ENCODE data around the gene ZNF845.

DNA sequence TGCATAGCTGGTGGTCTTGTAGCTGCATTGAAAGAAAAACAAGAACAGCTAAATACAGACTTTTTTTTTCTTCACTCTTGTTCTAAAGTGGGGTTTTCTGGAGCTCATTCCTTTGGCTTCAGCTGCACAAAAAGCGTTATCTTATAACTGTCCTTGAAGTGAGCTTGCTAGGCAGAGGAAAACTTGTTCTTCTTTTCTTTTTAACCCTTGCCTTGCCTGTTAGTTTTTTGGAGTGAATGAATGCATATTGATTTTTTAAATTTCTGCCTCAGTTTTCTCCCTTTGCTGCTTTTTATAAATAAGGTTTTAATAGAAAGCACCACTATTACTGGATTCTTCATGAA lies 62.9 kb downstream of the ZNF845 start:
- TF ChIP-seq, protein P1, sequence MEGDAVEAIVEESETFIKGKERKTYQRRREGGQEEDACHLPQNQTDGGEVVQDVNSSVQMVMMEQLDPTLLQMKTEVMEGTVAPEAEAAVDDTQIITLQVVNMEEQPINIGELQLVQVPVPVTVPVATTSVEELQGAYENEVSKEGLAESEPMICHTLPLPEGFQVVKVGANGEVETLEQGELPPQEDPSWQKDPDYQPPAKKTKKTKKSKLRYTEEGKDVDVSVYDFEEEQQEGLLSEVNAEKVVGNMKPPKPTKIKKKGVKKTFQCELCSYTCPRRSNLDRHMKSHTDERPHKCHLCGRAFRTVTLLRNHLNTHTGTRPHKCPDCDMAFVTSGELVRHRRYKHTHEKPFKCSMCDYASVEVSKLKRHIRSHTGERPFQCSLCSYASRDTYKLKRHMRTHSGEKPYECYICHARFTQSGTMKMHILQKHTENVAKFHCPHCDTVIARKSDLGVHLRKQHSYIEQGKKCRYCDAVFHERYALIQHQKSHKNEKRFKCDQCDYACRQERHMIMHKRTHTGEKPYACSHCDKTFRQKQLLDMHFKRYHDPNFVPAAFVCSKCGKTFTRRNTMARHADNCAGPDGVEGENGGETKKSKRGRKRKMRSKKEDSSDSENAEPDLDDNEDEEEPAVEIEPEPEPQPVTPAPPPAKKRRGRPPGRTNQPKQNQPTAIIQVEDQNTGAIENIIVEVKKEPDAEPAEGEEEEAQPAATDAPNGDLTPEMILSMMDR (conservative IDR thresholded peaks at IDR 0.05; ENCODE audit: low read length): no peak
- no peak for TF ChIP-seq EZH2phosphoT487 (IDR thresholded peaks at IDR 0.05; ENCODE audit: borderline replicate concordance, low read depth, low read length)
